H9 (cell line): ENCODE results near the gene NOS1AP. TPM values are rescaled to one million over a fixed set of nuclear protein-coding genes. Genes with fewer than 3 reads are reported as not detected.

ENCODE experiments used
- DNase-seq: peaks from one replicate; pipeline ENCODE4 v3.0.0-alpha.2; 2017
- H2AFZ ChIP-seq: one replicate; pipeline ENCODE4 v1.6.1; 2013; ENCODE audit warnings: mild to moderate bottlenecking, low read length, control low read depth, moderate library complexity
- H2AK5ac ChIP-seq: 2 replicates; pipeline ENCODE4 v1.6.1; 2013; ENCODE audit warnings: low read length, control low read depth, mixed read lengths; ENCODE audit not compliant: insufficient read length
- H2BK120ac ChIP-seq: one replicate; pipeline ENCODE4 v1.6.1; 2013; ENCODE audit warnings: low read depth, mild to moderate bottlenecking, low read length, control low read depth, inconsistent platforms; ENCODE audit not compliant: poor library complexity, severe bottlenecking
- H2BK12ac ChIP-seq: 2 replicates; pipeline ENCODE4 v1.6.1; 2013; ENCODE audit warnings: low read length, control low read depth, mixed read lengths, low read depth; ENCODE audit not compliant: insufficient read length
- H2BK15ac ChIP-seq: 2 replicates; pipeline ENCODE4 v1.6.1; 2013; ENCODE audit warnings: low read depth, low read length, control low read depth
- H2BK20ac ChIP-seq: one replicate; pipeline ENCODE4 v1.6.1; 2013; ENCODE audit warnings: low read depth, mild to moderate bottlenecking, low read length, control low read depth, inconsistent platforms; ENCODE audit not compliant: poor library complexity, severe bottlenecking
- H2BK5ac ChIP-seq: 2 replicates; pipeline ENCODE4 v1.6.1; 2013; ENCODE audit warnings: low read length, control low read depth, mixed read lengths; ENCODE audit not compliant: insufficient read length
- H3K14ac ChIP-seq: 2 replicates; pipeline ENCODE4 v1.6.1; 2013; ENCODE audit warnings: low read length, control low read depth; ENCODE audit not compliant: insufficient read depth
- H3K18ac ChIP-seq: 2 replicates; pipeline ENCODE4 v1.6.1; 2013; ENCODE audit warnings: low read depth, mild to moderate bottlenecking, mixed read lengths, low read length, control low read depth; ENCODE audit not compliant: insufficient read length
- H3K23ac ChIP-seq: 2 replicates; pipeline ENCODE4 v1.6.1; 2013; ENCODE audit warnings: low read length, control low read depth, mixed read lengths, low read depth; ENCODE audit not compliant: insufficient read length
- H3K23me2 ChIP-seq: 2 replicates; pipeline ENCODE4 v1.6.1; 2013; ENCODE audit warnings: low read depth, mild to moderate bottlenecking, mixed read lengths, low read length, control low read depth; ENCODE audit not compliant: insufficient read length, poor library complexity, severe bottlenecking
- H3K27ac ChIP-seq: 2 replicates; pipeline ENCODE4 v1.5.1; 2013; ENCODE audit warnings: low read length, control low read depth, mixed read lengths, low read depth; ENCODE audit not compliant: insufficient read length
- H3K27me3 ChIP-seq: 2 replicates; pipeline ENCODE4 v1.6.1; 2013; ENCODE audit warnings: low read length, control low read depth, inconsistent platforms; ENCODE audit not compliant: insufficient read depth
- H3K4ac ChIP-seq: 2 replicates; pipeline ENCODE4 v1.6.1; 2013; ENCODE audit warnings: low read depth, mild to moderate bottlenecking, control low read depth, inconsistent platforms, low read length, moderate library complexity
- H3K4me1 ChIP-seq: 2 replicates; pipeline ENCODE4 v1.6.1; 2013; ENCODE audit warnings: low read length, control low read depth, inconsistent platforms; ENCODE audit not compliant: insufficient read depth
- H3K4me2 ChIP-seq: 2 replicates; pipeline ENCODE4 v1.6.1; 2013; ENCODE audit warnings: low read length, control low read depth, mixed read lengths; ENCODE audit not compliant: insufficient read length, insufficient read depth
- H3K56ac ChIP-seq: 2 replicates; pipeline ENCODE4 v1.6.1; 2013; ENCODE audit warnings: low read depth, mild to moderate bottlenecking, mixed read lengths, low read length, control low read depth; ENCODE audit not compliant: insufficient read length
- H3K79me1 ChIP-seq: 2 replicates; pipeline ENCODE4 v1.6.1; 2013; ENCODE audit warnings: low read depth, mild to moderate bottlenecking, moderate library complexity, low read length, control low read depth, inconsistent platforms; ENCODE audit not compliant: insufficient read depth, poor library complexity, severe bottlenecking
- H3K79me2 ChIP-seq: 2 replicates; pipeline ENCODE4 v1.6.1; 2013; ENCODE audit warnings: low read length, control low read depth, inconsistent platforms; ENCODE audit not compliant: insufficient read depth
- H3K9ac ChIP-seq: 2 replicates; pipeline ENCODE4 v1.6.1; 2013; ENCODE audit warnings: low read length, control low read depth, mixed read lengths; ENCODE audit not compliant: insufficient read length; ENCODE audit errors: extremely low read depth
- H3K9me3 ChIP-seq: one replicate; pipeline ENCODE4 v1.6.1; 2013; ENCODE audit warnings: low read depth, low read length, inconsistent platforms; ENCODE audit not compliant: control insufficient read depth
- H3T11ph ChIP-seq: one replicate; pipeline ENCODE4 v1.6.1; 2013; ENCODE audit warnings: mild to moderate bottlenecking, low read length, control low read depth, inconsistent platforms
- H4K20me1 ChIP-seq: one replicate; pipeline ENCODE4 v1.6.1; 2013; ENCODE audit not compliant: control insufficient read depth, insufficient read length, insufficient read depth
- H4K5ac ChIP-seq: 2 replicates; pipeline ENCODE4 v1.6.1; 2013; ENCODE audit warnings: low read depth, mild to moderate bottlenecking, mixed read lengths, low read length, control low read depth; ENCODE audit not compliant: insufficient read length
- H4K8ac ChIP-seq: replicated peaks from 2 replicates; pipeline ENCODE4 v1.6.1; 2013; ENCODE audit warnings: low read length, control low read depth, mixed read lengths, low read depth; ENCODE audit not compliant: insufficient read length
- H4K91ac ChIP-seq: 2 replicates; pipeline ENCODE4 v1.6.1; 2013; ENCODE audit warnings: low read depth, mild to moderate bottlenecking, moderate library complexity, mixed read lengths, low read length, control low read depth; ENCODE audit not compliant: insufficient read length
- H3K27ac Mint-ChIP-seq, 3 experiments: 2 replicates in 2 of 3; 3 replicates in 1 of 3; pipeline ENCODE4 v1.8.0; 2020 to 2021; ENCODE audit warnings: mixed read lengths in 3 of 3, mild to moderate bottlenecking in 1 of 3, moderate library complexity in 1 of 3
- H3K27me3 Mint-ChIP-seq: 2 replicates; pipeline ENCODE4 v1.8.0; 2021; ENCODE audit warnings: low read depth, mild to moderate bottlenecking, moderate library complexity, mixed read lengths
- H3K36me3 Mint-ChIP-seq, 3 experiments: 2 replicates in 2 of 3; 3 replicates in 1 of 3; pipeline ENCODE4 v1.8.0; 2020 to 2021; ENCODE audit warnings: low read depth in 3 of 3, mixed read lengths in 3 of 3; ENCODE audit not compliant: insufficient read depth in 1 of 3
- H3K4me1 Mint-ChIP-seq, 2 experiments: 2 replicates each; pipeline ENCODE4 v1.8.0; 2020; ENCODE audit warnings: mixed read lengths in 2 of 2
- H3K4me3 Mint-ChIP-seq, 2 experiments: 2 replicates in 1 of 2; 3 replicates in 1 of 2; pipeline ENCODE4 v1.8.0; 2020 to 2021; ENCODE audit warnings: mild to moderate bottlenecking in 2 of 2, mixed read lengths in 2 of 2, moderate library complexity in 1 of 2
- H3K9me3 Mint-ChIP-seq, 2 experiments: 2 replicates in 1 of 2; 3 replicates in 1 of 2; pipeline ENCODE4 v1.8.0; 2020; ENCODE audit warnings: mild to moderate bottlenecking in 2 of 2, mixed read lengths in 2 of 2, moderate library complexity in 1 of 2
- CTCF ChIP-seq: fragments of 200-600 bp; sonication (generic); conservative IDR thresholded peaks from 3 replicates; pipeline ENCODE4 v1.8.0; 2021; ENCODE audit warnings: antibody characterized with exemption, mild to moderate bottlenecking
- WGBS: extraction: QIAGEN DNeasy Blood & Tissue Kit; methylation state at CpG from one replicate; pipeline ENCODE4 v1.1.7; 2013; ENCODE audit warnings: missing lambda C conversion rate, low lambda C conversion rate, mixed read lengths; ENCODE audit not compliant: insufficient read length; ENCODE audit errors: extremely low coverage; 5-methylcytosine and 5-hydroxymethylcytosine counted together
- total RNA-seq: library from RNA; stranded (reverse); gene quantifications from 2 replicates; pipeline ENCODE4 v1.2.1, GENCODE V29; 2021

Gene NOS1AP
- total RNA-seq, 1 experiment from 2014 or later, result 8.4 TPM

GRCh38 chr1:162324396-162324795 is 254.9 kb downstream of the NOS1AP start:
- H3K4me1 Mint-ChIP-seq, result no peaks in the 10 kb centered on the region
- H4K91ac ChIP-seq, result no peak overlapping the region

More at GRCh38 chr1:162324396-162324795, 254.9 kb downstream of the NOS1AP start:
- no CpG with 5 or more reads among the region's 2 CpGs for WGBS
- Histone ChIP-seq H3K27ac (no peak overlapping the region), H3K18ac (no peak overlapping the region), H2AK5ac (no peak overlapping the region), H3K4me1 (no peaks in the 10 kb centered on the region), H3K9me3 (no peaks in the 10 kb centered on the region), H4K8ac (no peak overlapping the region), H2BK20ac (no peak overlapping the region), H3K79me1 (no peaks in the 10 kb centered on the region), H3K4me2 (no peak overlapping the region), H2BK15ac (no peak overlapping the region), H3T11ph (no peak overlapping the region), H3K56ac (no peak overlapping the region), H4K5ac (no peak overlapping the region), H2BK5ac (no peak overlapping the region), H3K4ac (no peak overlapping the region), H3K14ac (no peak overlapping the region), H3K23me2 (no peaks in the 10 kb centered on the region), H3K27me3 (no peaks in the 10 kb centered on the region), H3K9ac (no peak overlapping the region), H3K79me2 (no peaks in the 10 kb centered on the region), H3K23ac (no peak overlapping the region), H4K20me1 (no peaks in the 10 kb centered on the region), H2BK12ac (no peak overlapping the region), H2AFZ (no peak overlapping the region), H2BK120ac (no peak overlapping the region)
- DNase-seq, result no peak
- H3K36me3 Mint-ChIP-seq, result peaks cover 0 to 4% (median 0%) of the 10 kb centered on the region in 3 experiments; a peak in 2 of 7 replicates
- H3K4me3 Mint-ChIP-seq, result no peak overlapping the region
- no peaks in the 10 kb centered on the region for H3K9me3 Mint-ChIP-seq
- no peak for TF ChIP-seq CTCF
- no peaks in the 10 kb centered on the region for H3K27me3 Mint-ChIP-seq
- H3K27ac Mint-ChIP-seq, result no peak overlapping the region
